H1 (cell line): Measurements from ENCODE around the gene CRELD1. TPM values are rescaled to one million over a fixed set of nuclear protein-coding genes. Genes with fewer than 3 reads are reported as not detected.

Experiments
- ASH2L ChIP-seq: fragments of 200-600, 300-600 bp; sonication (generic); IDR thresholded peaks from one replicate; pipeline ENCODE4 v1.7.1; 2017; ENCODE audit warnings: low read length
- SAP30 ChIP-seq: fragments of 300-600 bp; sonication (generic); IDR thresholded peaks from 2 replicates; pipeline ENCODE4 v1.7.1; 2012; ENCODE audit warnings: low read length, moderate library complexity, mild to moderate bottlenecking, inconsistent platforms; ENCODE audit not compliant: insufficient read depth, insufficient replicate concordance
- polyA plus RNA-seq, 7 experiments: library from polyadenylated mRNA; depleted of rRNA in 3 of 7; stranded (reverse) in 5 of 7; unstranded in 2 of 7; fragments of >200 nt in 5 of 7; fragments of 200-250 nt in 2 of 7; gene quantifications; 1 replicate in 5 of 7; 2 replicates in 1 of 7; 4 replicates in 1 of 7; pipeline versions ENCODE4 v1.2.1 to v1.2.3, GENCODE V29; 2011 to 2013; ENCODE audit warnings: missing spikeins in 2 of 7, mixed read lengths in 2 of 7
- total RNA-seq: library from RNA; stranded (reverse); fragmentation: NEBNext Ultra II Directional; extraction: Animal tissue kit (Norgen Biotek cat#: 25700); gene quantifications from 2 replicates; pipeline ENCODE4 v1.2.1, GENCODE V29; 2021

Gene CRELD1
- total and polyA plus RNA-seq, 2 of the 8 experiments (the other 6 are each of a cell fraction or from before 2014, with no cell fraction given): 12.9 to 15.1 TPM

- no peak for TF ChIP-seq SAP30
- no peak for TF ChIP-seq ASH2L
- TF ChIP-seq, all 59 proteins: peak for 0
Observed at GRCh38 chr3:9906480-9906879, 27.2 kb upstream of the CRELD1 start (continued).
